Stimulated activated CD8-positive, alpha-beta memory T cell treated with anti-CD3 and anti-CD28 coated beads, Interleukin-4, amount 100 ng/mL, for 1 hour (primary cell): ENCODE results near the gene FKBP1A.

ENCODE experiments used
- DNase-seq, 2 donors: peaks; one replicate each; pipeline ENCODE4 v3.0.0-alpha.2; 2020; ENCODE audit warnings: low read depth in 2 of 2, low spot score in 1 of 2

FKBP1A gene

GRCh38 chr20:1333462-1334369 is 59.1 kb downstream of the FKBP1A start:
- DNase-seq = no peak

- DNase-seq = no peak
Observed at GRCh38 chr20:1332749-1333300, 60.0 kb downstream of the FKBP1A start.

GRCh38 chr20:1331801-1332453 is 60.9 kb downstream of the FKBP1A start:
- no peak for DNase-seq

- no peak for DNase-seq
Observed at GRCh38 chr20:1331101-1331500, 61.8 kb downstream of the FKBP1A start.

- DNase-seq = no peak
Observed at GRCh38 chr20:1330075-1330830, 62.6 kb downstream of the FKBP1A start.

- DNase-seq = no peak
Observed at GRCh38 chr20:1328680-1329330, 64.0 kb downstream of the FKBP1A start, which contains the start of gene SDCBP2. Gene SDCBP2, minus strand, starts transcription at chr20:1329139. Its CDS starts 8,723 bp downstream, at chr20:1320416.

- no peak for DNase-seq
Observed at GRCh38 chr20:1327827-1328679, 64.8 kb downstream of the FKBP1A start.

- no peak for DNase-seq
Observed at GRCh38 chr20:1327241-1327653, 65.6 kb downstream of the FKBP1A start.

- DNase-seq = no peak
Observed at GRCh38 chr20:1326031-1326930, 66.6 kb downstream of the FKBP1A start.

- peak; percentile 99 to 100 for DNase-seq
Observed at GRCh38 chr20:1325173-1326030, 67.5 kb downstream of the FKBP1A start.

GRCh38 chr20:1324598-1325172 is 68.2 kb downstream of the FKBP1A start:
- no peak for DNase-seq

- no peak for DNase-seq
Observed at GRCh38 chr20:1323830-1324597, 68.8 kb downstream of the FKBP1A start.

- no peak for DNase-seq
Observed at GRCh38 chr20:1323256-1323655, 69.6 kb downstream of the FKBP1A start.

GRCh38 chr20:1322511-1323245 is 70.2 kb downstream of the FKBP1A start:
- no peak for DNase-seq

GRCh38 chr20:1321654-1321939 is 71.3 kb downstream of the FKBP1A start:
- DNase-seq = no peak

- no peak for DNase-seq
Observed at GRCh38 chr20:1320902-1321653, 71.8 kb downstream of the FKBP1A start.
